Testis (tissue), 2 donors: ENCODE results near the gene LCT.

Experiments
- POLR2A ChIP-seq: fragments of 450-650 bp; IDR thresholded peaks from one replicate; pipeline ENCODE4 v1.6.1; 2017; ENCODE audit warnings: antibody characterized with exemption, mild to moderate bottlenecking, moderate library complexity
- TF ChIP-seq, protein P1 (sequence below), 3 experiments: fragments of 450-650 bp in 2 of 3; fragments of 200-600 bp in 1 of 3; sonication (generic) in 1 of 3; IDR thresholded peaks; one replicate each; pipeline ENCODE4 v1.5.1; 2016 to 2019; ENCODE audit warnings: antibody characterized with exemption in 3 of 3, mild to moderate bottlenecking in 2 of 3, moderate library complexity in 1 of 3

- TF ChIP-seq, protein P1, sequence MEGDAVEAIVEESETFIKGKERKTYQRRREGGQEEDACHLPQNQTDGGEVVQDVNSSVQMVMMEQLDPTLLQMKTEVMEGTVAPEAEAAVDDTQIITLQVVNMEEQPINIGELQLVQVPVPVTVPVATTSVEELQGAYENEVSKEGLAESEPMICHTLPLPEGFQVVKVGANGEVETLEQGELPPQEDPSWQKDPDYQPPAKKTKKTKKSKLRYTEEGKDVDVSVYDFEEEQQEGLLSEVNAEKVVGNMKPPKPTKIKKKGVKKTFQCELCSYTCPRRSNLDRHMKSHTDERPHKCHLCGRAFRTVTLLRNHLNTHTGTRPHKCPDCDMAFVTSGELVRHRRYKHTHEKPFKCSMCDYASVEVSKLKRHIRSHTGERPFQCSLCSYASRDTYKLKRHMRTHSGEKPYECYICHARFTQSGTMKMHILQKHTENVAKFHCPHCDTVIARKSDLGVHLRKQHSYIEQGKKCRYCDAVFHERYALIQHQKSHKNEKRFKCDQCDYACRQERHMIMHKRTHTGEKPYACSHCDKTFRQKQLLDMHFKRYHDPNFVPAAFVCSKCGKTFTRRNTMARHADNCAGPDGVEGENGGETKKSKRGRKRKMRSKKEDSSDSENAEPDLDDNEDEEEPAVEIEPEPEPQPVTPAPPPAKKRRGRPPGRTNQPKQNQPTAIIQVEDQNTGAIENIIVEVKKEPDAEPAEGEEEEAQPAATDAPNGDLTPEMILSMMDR (IDR thresholded peaks at IDR 0.05): no peak
- TF ChIP-seq POLR2A: no peak
Observed at GRCh38 chr2:135829378-135830135, 7.4 kb downstream of the LCT start.
